Measurements from ENCODE around the gene CNTNAP1. TPM values are rescaled to one million over a fixed set of nuclear protein-coding genes. Genes with fewer than 3 reads are reported as not detected.
"Not testable (repeated sequence)": the region's sequence is repeated elsewhere in the genome, so short reads cannot be mapped to it uniquely, and the experiment has no call there.

The CNTNAP1 gene
- total RNA-seq, 2 experiments from 2014 or later, result 4.4 to 4.5 TPM

GRCh38 chr17:42660692-42661345 lies 21.5 kb upstream of the CNTNAP1 start:
- Mint-ChIP-seq H3K9me3 (no peaks in the 10 kb centered on the region), H3K27ac (no peak overlapping the region), H3K36me3 (ENCODE audit: low read depth) (peaks cover 18% of the 10 kb centered on the region), H3K27me3 (no peaks in the 10 kb centered on the region), H3K4me3 (no peak overlapping the region), H3K4me1 (ENCODE audit: low read depth) (peaks cover 21% of the 10 kb centered on the region)
- Histone ChIP-seq H3K9me3 (ENCODE audit: control insufficient read depth in 1 of 2, insufficient read depth in 1 of 2, low read length in 2 of 2) (no peaks in the 10 kb centered on the region), H3K4me1 (ENCODE audit: insufficient read depth, low read length) (peaks cover 14% of the 10 kb centered on the region), H3K4me3 (ENCODE audit: low read length) (no peak overlapping the region), H3K27me3 (ENCODE audit: control insufficient read depth in 1 of 2, insufficient read depth in 2 of 2, low read length in 2 of 2) (no peaks in the 10 kb centered on the region), H3K27ac (ENCODE audit: low read depth in 1 of 2, low read length in 2 of 2) (no peak overlapping the region), H3K36me3 (ENCODE audit: insufficient read depth, low read length) (peaks cover 2% of the 10 kb centered on the region)
- POLR2A ChIA-PET, result interaction anchor here (2.5 kb wide), 1 partner anchor 8 kb away, joined by 9 read pairs; no protein-coding TSS in a partner anchor
- ATAC-seq (ENCODE audit: poor library complexity) (no peak), DNase-seq (no peak)
- intact Hi-C loops (cut with DNase I, micrococcal nuclease), result no loop called here
- CTCF ChIA-PET, result no interaction called here
- TF ChIP-seq CTCF (IDR thresholded peaks at IDR 0.05), result no peak

- ATAC-seq (ENCODE audit: poor library complexity) (no peak), DNase-seq (no peak)
- H3K4me1 Mint-ChIP-seq (ENCODE audit: low read depth), result peaks cover 6% of the 10 kb centered on the region
- peaks cover 11% of the 10 kb centered on the region for H3K4me1 ChIP-seq (ENCODE audit: insufficient read depth, low read length)
- H3K4me3 ChIP-seq (ENCODE audit: low read length), result no peak overlapping the region
- ChIA-PET CTCF (no interaction called here), POLR2A (no interaction called here)
- intact Hi-C loops (cut with DNase I, micrococcal nuclease), result no loop called here
- peaks cover 5% of the 10 kb centered on the region for H3K36me3 ChIP-seq (ENCODE audit: insufficient read depth, low read length)
- H3K27ac Mint-ChIP-seq, result no peak overlapping the region
- no peaks in the 10 kb centered on the region for H3K9me3 ChIP-seq (ENCODE audit: control insufficient read depth in 1 of 2, insufficient read depth in 1 of 2, low read length in 2 of 2)
- peaks cover 5% of the 10 kb centered on the region for H3K27me3 Mint-ChIP-seq
- H3K9me3 Mint-ChIP-seq, result no peaks in the 10 kb centered on the region
- no peak overlapping the region for H3K4me3 Mint-ChIP-seq
- TF ChIP-seq CTCF (IDR thresholded peaks at IDR 0.05), result no peak
- peaks cover 0 to 5% of the 10 kb centered on the region in 2 experiments for H3K27me3 ChIP-seq (ENCODE audit: control insufficient read depth in 1 of 2, insufficient read depth in 2 of 2, low read length in 2 of 2)
- no peak overlapping the region for H3K27ac ChIP-seq (ENCODE audit: low read depth in 1 of 2, low read length in 2 of 2)
- H3K36me3 Mint-ChIP-seq (ENCODE audit: low read depth), result peaks cover 20% of the 10 kb centered on the region
These were observed 16.7 kb upstream of the CNTNAP1 start for GRCh38 chr17:42665581-42666001.

GRCh38 chr17:42666126-42666525 lies 16.2 kb upstream of the CNTNAP1 start:
- DNase-seq; POLR2A ChIA-PET; H3K9me3 Mint-ChIP-seq; H3K4me3 Mint-ChIP-seq; H3K27ac Mint-ChIP-seq; H3K27ac ChIP-seq (ENCODE audit: low read depth in 1 of 2, low read length in 2 of 2); H3K4me3 ChIP-seq (ENCODE audit: low read length); intact Hi-C loops (cut with DNase I, micrococcal nuclease); H3K4me1 Mint-ChIP-seq (ENCODE audit: low read depth); CTCF ChIA-PET; ATAC-seq (ENCODE audit: poor library complexity); H3K27me3 ChIP-seq (ENCODE audit: control insufficient read depth in 1 of 2, insufficient read depth in 2 of 2, low read length in 2 of 2); H3K36me3 ChIP-seq (ENCODE audit: insufficient read depth, low read length); H3K9me3 ChIP-seq (ENCODE audit: control insufficient read depth in 1 of 2, insufficient read depth in 1 of 2, low read length in 2 of 2): not testable (repeated sequence)
- Mint-ChIP-seq H3K27me3 (peaks cover 10% of the 10 kb centered on the region), H3K36me3 (ENCODE audit: low read depth) (peaks cover 20% of the 10 kb centered on the region)
- peaks cover 16% of the 10 kb centered on the region for H3K4me1 ChIP-seq (ENCODE audit: insufficient read depth, low read length)
